ENCODE measurements around the gene RBM20.

Gene RBM20

GRCh38 chr10:110681023-110681681 lies 37.0 kb downstream of the RBM20 start:
- DNase-seq (ENCODE audit: insufficient read length, low spot score) (peak; percentile 28), FAIRE-seq (no peak)
- TF ChIP-seq CTCF (IDR thresholded peaks at IDR 0.05; ENCODE audit: insufficient read depth, missing control alignments), result peak; percentile 61

GRCh38 chr10:110682348-110682747 lies 38.2 kb downstream of the RBM20 start:
- FAIRE-seq, result no peak
- no peak for DNase-seq (ENCODE audit: insufficient read length, low spot score)
- no peak for TF ChIP-seq CTCF (IDR thresholded peaks at IDR 0.05; ENCODE audit: insufficient read depth, missing control alignments)

GRCh38 chr10:110684800-110685446 lies 40.8 kb downstream of the RBM20 start:
- FAIRE-seq (no peak), DNase-seq (ENCODE audit: insufficient read length, low spot score) (no peak)
- TF ChIP-seq CTCF (IDR thresholded peaks at IDR 0.05; ENCODE audit: insufficient read depth, missing control alignments), result no peak

GRCh38 chr10:110686047-110686446 lies 41.9 kb downstream of the RBM20 start:
- no peak for TF ChIP-seq CTCF (IDR thresholded peaks at IDR 0.05; ENCODE audit: insufficient read depth, missing control alignments)
- no peak for FAIRE-seq
- no peak for DNase-seq (ENCODE audit: insufficient read length, low spot score)

- FAIRE-seq, result no peak
- no peak for DNase-seq (ENCODE audit: insufficient read length, low spot score)
- no peak for TF ChIP-seq CTCF (IDR thresholded peaks at IDR 0.05; ENCODE audit: insufficient read depth, missing control alignments)
Measured at GRCh38 chr10:110686949-110687348, 42.8 kb downstream of the RBM20 start.

GRCh38 chr10:110687400-110687799 lies 43.3 kb downstream of the RBM20 start:
- TF ChIP-seq CTCF (IDR thresholded peaks at IDR 0.05; ENCODE audit: insufficient read depth, missing control alignments), result no peak
- DNase-seq (ENCODE audit: insufficient read length, low spot score) (no peak), FAIRE-seq (no peak)

- no peak for TF ChIP-seq CTCF (IDR thresholded peaks at IDR 0.05; ENCODE audit: insufficient read depth, missing control alignments)
- DNase-seq (ENCODE audit: insufficient read length, low spot score), result no peak
- no peak for FAIRE-seq
Measured at GRCh38 chr10:110691139-110691538, 47.0 kb downstream of the RBM20 start.

Measured in D721Med (cell line).